Stimulated activated naive CD8-positive, alpha-beta T cell treated with anti-CD3 and anti-CD28 coated beads, Interleukin-15, amount 100 ng/mL, for 72 hours (primary cell): ENCODE data around the gene VPS50.
"Not testable (repeated sequence)": the region's sequence is repeated elsewhere in the genome, so short reads cannot be mapped to it uniquely, and the experiment has no call there.

Experiments
- ATAC-seq: fragments of 150-1000 bp; cut with Tn5 transposase; 2 replicates; pipeline ENCODE4 v1.10.0; 2021; ENCODE audit warnings: mild to moderate bottlenecking, moderate library complexity
- DNase-seq, 2 donors: peaks; one replicate each; pipeline ENCODE4 v3.0.0; 2021 to 2022
- H3K27ac Mint-ChIP-seq, 2 donors: one replicate each; pipeline ENCODE4 v1.8.0; 2022; ENCODE audit warnings: mild to moderate bottlenecking in 2 of 2, mixed read lengths in 2 of 2, moderate library complexity in 2 of 2
- H3K27me3 Mint-ChIP-seq: one replicate; pipeline ENCODE4 v1.8.0; 2022; ENCODE audit warnings: mixed read lengths
- H3K4me1 Mint-ChIP-seq: one replicate; pipeline ENCODE4 v1.8.0; 2022; ENCODE audit warnings: mild to moderate bottlenecking, mixed read lengths
- H3K4me3 Mint-ChIP-seq, 2 donors: one replicate each; pipeline ENCODE4 v1.8.0; 2022; ENCODE audit warnings: mild to moderate bottlenecking in 2 of 2, mixed read lengths in 2 of 2, moderate library complexity in 1 of 2
- H3K9me3 Mint-ChIP-seq, 2 donors: one replicate each; pipeline ENCODE4 v1.8.0; 2022; ENCODE audit warnings: mixed read lengths in 2 of 2

The VPS50 gene

DNA sequence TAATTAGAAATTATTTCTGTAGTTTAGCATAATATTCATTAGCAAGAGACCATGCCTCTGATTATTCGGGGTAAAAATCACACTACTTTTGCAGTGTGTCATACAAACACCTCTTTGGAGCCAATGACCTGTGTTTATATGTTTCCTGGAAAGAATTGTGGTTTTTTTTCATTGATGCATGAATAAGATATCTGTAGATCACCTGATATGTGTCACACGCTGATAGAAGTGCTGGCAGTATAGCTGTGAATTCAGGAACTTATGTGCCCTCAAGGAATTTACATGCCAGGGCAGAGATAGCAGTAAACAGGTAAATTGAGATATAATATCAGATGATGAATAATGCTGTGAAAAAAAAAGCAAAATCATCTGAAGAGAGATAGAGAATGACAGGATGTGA, 118.2 kb downstream of the VPS50 start:
- H3K27ac Mint-ChIP-seq, result no peak overlapping the region
- DNase-seq (no peak), ATAC-seq (no peak)
- no peaks in the 10 kb centered on the region for H3K27me3 Mint-ChIP-seq
- H3K9me3 Mint-ChIP-seq, result no peaks in the 10 kb centered on the region
- no peak overlapping the region for H3K4me3 Mint-ChIP-seq
- no peaks in the 10 kb centered on the region for H3K4me1 Mint-ChIP-seq

DNA sequence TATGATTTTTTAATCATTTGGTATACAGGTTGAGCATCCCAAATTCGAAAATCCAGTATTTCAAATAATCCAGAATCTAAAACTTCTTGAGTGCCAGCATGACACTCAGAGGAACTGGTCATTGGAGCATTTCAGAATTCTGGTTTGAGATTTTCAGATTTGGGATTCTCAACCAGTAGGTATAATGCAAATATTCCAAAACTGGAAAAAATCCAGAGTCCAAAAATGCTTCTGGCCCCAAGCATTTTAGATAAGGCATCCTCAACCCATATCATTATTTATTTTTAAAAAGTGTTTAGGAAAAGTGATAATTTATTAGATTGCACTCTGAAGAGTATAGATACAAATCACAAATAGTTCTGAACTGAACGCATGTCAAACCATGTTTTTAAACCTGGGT, 120.7 kb downstream of the VPS50 start:
- ATAC-seq (no peak), DNase-seq (no peak)
- Mint-ChIP-seq H3K4me3 (no peak overlapping the region), H3K27ac (no peak overlapping the region), H3K27me3 (no peaks in the 10 kb centered on the region), H3K9me3 (no peaks in the 10 kb centered on the region), H3K4me1 (no peaks in the 10 kb centered on the region)

DNA sequence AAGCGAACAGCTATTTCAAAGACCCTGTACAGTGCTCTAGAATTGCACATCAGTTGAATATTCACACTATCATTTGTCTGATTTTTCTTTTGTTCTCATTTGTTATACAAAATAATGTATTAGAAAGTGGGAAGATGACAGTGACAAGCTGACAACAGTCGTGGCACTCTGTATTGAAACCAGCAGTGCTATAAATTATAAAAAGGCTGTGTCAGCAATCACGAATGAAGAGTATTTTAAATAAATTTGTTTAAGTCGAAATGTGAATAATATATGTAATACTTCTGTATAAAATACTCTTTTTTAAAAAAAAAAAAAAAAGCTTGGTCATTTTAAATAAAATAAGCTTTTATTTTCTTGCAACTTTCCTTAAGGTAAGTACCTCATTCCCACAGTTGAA, 122.6 kb downstream of the VPS50 start:
- H3K4me3 Mint-ChIP-seq, result no peak overlapping the region
- DNase-seq (no peak), ATAC-seq (no peak)
- H3K27me3 Mint-ChIP-seq, result no peaks in the 10 kb centered on the region
- H3K27ac Mint-ChIP-seq, result no peak overlapping the region
- no peaks in the 10 kb centered on the region for H3K9me3 Mint-ChIP-seq
- no peaks in the 10 kb centered on the region for H3K4me1 Mint-ChIP-seq

DNA sequence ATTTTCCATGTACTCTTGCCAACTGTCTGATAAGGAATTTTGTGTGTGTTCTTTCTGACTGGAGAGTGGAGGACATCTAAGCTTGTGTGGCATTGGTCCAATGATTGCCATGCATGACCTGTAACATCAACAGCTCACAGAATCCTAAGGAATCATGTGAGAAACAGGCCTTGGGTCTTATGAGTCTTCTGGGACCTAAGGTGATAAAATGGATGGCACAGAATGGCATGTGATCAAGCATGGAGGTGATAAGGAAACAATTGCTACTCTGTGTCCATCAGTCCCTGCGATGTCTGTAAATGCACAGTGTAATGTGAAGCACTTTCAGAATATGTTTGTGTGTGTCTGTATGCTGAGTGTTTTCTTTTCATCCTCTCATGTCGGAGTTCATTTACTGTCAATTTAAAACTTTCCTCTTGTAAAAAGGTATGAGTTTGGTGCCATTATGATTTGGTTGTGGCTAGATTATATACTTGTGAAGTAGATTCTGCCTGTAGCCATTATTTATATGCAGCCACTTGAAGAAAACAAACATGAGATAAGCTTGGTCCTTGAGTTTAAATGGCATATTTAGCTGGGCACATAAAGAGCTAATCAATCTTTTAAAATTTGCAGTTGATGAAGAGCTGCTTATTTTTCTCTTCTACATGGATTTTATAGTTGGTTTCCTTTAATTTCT, 127.5 kb downstream of the VPS50 start:
- ATAC-seq (no peak), DNase-seq (no peak)
- Mint-ChIP-seq H3K27me3 (no peaks in the 10 kb centered on the region), H3K9me3 (no peaks in the 10 kb centered on the region), H3K4me1 (no peaks in the 10 kb centered on the region), H3K27ac (no peak overlapping the region), H3K4me3 (no peak overlapping the region)

DNA sequence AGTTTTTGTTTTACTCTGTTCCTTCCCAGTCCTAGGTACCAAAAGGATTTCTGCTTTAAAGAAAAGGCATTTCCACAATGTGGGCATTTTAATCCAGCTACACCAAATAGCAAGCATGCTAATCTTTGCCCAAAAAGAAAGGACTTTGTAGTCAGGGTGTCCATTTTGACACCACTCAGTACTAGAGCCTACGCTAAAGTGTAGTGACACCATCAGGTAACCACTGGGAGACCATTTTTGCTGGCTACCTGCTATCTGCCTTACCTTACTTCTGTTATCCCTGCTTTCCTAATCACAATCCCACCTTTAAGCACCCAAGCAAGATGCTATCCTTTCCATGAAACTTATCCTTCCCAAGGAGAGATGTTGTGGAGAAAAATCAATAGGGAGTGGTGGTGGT, 129.7 kb downstream of the VPS50 start:
- no peaks in the 10 kb centered on the region for H3K27me3 Mint-ChIP-seq
- no peak overlapping the region for H3K4me3 Mint-ChIP-seq
- H3K27ac Mint-ChIP-seq, result no peak overlapping the region
- no peak for ATAC-seq
- no peaks in the 10 kb centered on the region for H3K9me3 Mint-ChIP-seq
- H3K4me1 Mint-ChIP-seq, result no peaks in the 10 kb centered on the region
- DNase-seq, result no peak

DNA sequence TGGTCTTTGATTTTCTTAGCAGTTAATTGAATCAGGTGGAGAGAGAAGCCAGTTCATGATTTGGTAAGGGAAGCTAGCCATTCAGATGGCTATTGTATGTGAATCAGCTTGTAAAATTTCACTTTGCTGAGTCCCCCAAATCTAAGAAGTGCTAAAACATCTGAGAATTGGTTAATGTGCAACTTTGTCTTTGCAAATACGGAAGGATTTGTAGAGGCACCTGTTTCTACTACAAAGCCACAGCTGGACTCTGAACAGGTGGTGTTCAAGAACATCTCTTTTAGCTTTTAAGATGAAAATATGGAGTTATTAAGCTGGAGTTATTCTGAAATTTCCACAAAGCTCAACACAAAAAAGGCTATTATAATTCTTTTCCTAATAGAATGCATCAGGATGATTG, 132.6 kb downstream of the VPS50 start:
- H3K27me3 Mint-ChIP-seq, result no peaks in the 10 kb centered on the region
- no peak for ATAC-seq
- DNase-seq, result no peak
- no peak overlapping the region for H3K27ac Mint-ChIP-seq
- H3K4me3 Mint-ChIP-seq, result no peak overlapping the region
- peaks cover 5 to 7% of the 10 kb centered on the region in 2 donors for H3K9me3 Mint-ChIP-seq
- no peaks in the 10 kb centered on the region for H3K4me1 Mint-ChIP-seq

DNA sequence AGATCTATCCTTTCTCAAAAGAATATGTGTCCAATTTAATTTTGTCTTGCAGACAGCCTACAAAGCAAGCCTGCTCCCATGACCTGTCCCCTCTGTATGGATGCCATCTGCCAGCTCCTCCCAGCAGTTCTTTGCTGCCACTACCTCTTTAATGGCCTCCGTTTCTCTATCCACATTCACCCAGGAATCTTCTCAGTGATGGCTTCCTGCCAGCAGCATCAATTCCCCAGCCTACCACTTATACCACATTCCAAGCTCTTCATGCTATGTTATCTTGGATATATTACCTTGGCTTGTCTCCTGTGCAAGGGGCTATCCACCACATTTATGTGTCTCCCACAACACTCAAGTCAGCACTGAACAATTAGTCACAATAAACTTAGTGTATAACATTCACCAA, 133.2 kb downstream of the VPS50 start:
- Mint-ChIP-seq H3K27ac (peak overlapping the region in 1 of 2 donors; percentile 72), H3K9me3 (peaks cover 5 to 7% of the 10 kb centered on the region in 2 donors), H3K4me3 (no peak overlapping the region), H3K4me1 (no peaks in the 10 kb centered on the region), H3K27me3 (no peaks in the 10 kb centered on the region)
- no peak for DNase-seq
- ATAC-seq, result no peak

DNA sequence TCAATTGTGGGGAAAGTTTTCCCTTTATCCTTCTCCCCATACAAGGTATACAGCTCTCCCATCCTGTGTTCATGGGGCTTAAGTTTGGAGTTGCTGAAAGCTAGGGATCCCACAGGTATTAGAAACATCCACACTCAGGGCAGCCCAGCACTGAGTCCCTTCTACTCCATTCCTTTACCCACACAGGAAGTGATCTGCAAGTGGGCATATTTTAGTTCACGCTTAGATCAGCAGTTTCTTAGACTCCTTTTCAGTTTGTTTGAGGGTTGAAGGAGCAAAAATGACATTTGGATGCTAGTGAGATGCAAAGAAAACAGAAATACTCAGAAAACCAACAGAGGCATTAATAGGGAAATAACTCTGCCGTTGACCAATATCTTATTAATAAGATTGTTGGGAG, 134.7 kb downstream of the VPS50 start:
- ATAC-seq (no peak), DNase-seq (no peak)
- Mint-ChIP-seq H3K4me3 (no peak overlapping the region), H3K27ac (peak overlapping the region in 1 of 2 donors; percentile 42), H3K9me3 (peaks cover 5 to 7% of the 10 kb centered on the region in 2 donors), H3K27me3 (peaks cover 5% of the 10 kb centered on the region), H3K4me1 (no peaks in the 10 kb centered on the region)

DNA sequence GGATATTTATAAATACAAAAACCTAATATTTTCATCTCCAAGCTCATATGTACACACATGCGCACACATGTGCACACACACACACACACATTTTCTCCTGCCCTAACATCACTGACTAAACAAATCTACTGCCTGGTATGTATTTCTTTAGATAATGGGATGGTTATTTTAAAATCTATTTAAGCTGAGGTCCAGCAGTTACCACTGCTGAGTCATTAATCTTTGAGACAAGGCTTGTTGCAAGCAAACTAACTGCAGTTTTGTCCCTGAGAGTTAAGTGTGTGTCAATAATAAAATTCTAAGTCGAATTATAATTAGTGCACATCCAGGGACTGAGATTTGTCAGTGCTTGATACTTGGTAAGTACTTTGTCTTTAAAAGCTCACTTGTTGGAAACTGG, 135.1 kb downstream of the VPS50 start:
- Mint-ChIP-seq H3K4me3 (no peak overlapping the region), H3K9me3 (peaks cover 5 to 7% of the 10 kb centered on the region in 2 donors), H3K4me1 (no peaks in the 10 kb centered on the region), H3K27ac (no peak overlapping the region), H3K27me3 (peaks cover 8% of the 10 kb centered on the region)
- DNase-seq, result no peak
- ATAC-seq, result no peak

DNA sequence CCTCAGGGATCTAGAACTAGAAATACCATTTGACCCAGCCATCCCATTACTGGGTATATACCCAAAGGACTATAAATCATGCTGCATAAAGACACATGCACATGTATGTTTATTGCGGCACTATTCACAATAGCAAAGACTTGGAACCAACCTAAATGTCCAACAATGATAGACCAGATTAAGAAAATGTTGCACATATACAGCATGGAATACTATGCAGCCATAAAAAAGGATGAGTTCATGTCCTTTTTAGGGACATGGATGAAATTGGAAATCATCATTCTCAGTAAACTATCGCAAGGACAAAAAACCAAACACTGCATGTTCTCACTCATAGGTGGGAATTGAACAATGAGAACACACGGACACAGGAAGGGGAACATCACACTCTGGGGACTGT, 138.8 kb downstream of the VPS50 start:
- not testable (repeated sequence) for ATAC-seq, H3K27ac Mint-ChIP-seq

DNA sequence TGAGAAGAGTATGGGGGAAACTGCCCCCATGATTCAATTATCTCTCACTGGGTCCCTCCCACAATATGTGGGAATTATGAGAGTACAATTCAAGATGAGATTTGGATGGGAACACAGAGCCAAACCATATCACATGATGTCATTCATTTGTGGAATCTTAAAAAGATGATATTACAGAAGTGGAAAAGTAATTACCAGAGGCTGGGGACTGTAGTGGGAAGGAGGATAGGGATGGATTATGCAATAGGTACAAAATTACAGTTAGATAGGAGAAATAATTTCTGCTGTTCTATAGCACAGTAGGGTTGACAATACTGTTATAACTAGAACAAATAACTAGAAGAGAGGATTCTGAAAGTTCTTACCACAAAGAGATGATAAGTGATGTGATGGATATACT, 141.4 kb downstream of the VPS50 start:
- no peak overlapping the region for H3K4me3 Mint-ChIP-seq

More for the DNA sequence above, 138.8 kb downstream of the VPS50 start:
- DNase-seq, H3K4me3 Mint-ChIP-seq, H3K4me1 Mint-ChIP-seq, H3K9me3 Mint-ChIP-seq: not testable (repeated sequence)
- H3K27me3 Mint-ChIP-seq, result peaks cover 19% of the 10 kb centered on the region

DNA sequence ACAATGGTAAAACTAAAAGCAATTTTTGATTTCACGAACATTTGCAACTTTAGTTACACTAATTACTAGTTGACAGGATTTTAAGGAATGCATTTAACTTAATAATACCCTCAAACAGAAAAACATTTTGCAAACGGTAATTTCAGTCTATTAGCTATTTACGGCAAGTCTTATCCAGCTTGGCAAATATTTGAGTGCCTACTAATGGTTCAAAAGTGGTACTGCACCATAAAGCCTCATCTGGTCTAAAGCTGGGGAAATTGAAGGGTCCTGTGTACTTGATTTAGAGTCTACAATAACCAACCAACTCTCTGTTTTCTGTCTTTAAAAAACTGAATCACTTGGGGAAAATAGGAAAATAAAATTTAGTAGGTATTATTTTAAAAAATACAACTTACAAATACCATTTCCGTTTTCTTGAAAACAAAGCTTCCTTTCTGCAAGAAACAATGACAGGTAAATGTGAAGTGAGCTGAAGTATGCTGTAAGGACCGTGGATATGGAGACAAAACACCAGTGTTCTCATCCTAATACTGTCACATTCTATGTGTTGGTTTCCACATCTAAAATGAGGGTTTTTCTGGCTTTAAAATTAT, 142.3 kb downstream of the VPS50 start:
- DNase-seq (no peak), ATAC-seq (no peak)

More for the DNA sequence above, 141.4 kb downstream of the VPS50 start:
- Mint-ChIP-seq H3K4me1 (peaks cover 8% of the 10 kb centered on the region), H3K9me3 (peaks cover 5 to 7% of the 10 kb centered on the region in 2 donors), H3K27ac (no peak overlapping the region), H3K27me3 (peaks cover 30% of the 10 kb centered on the region)
- DNase-seq, result no peak
- no peak for ATAC-seq

DNA sequence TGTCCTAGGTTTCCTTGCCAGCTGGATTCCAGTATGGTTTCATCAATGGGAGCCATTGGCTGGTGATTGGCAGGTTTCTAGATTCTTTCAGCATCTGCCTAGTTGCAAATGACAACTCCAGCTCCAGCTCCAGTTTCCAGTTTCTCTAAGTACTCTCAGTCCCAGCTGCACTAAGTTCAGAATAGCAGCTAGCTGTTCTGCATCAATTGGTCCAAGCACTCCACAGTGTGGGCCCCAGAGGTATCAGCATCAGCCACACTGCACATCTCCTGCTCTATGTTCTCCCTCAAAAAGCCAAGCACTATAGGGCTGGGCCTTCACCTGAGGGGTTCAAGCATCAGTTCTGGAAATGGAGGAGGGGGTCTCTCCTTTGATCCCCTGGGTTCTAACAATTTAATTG, 143.4 kb downstream of the VPS50 start:
- ATAC-seq (peak; percentile 31), DNase-seq (no peak)
- Mint-ChIP-seq H3K4me3 (no peak overlapping the region), H3K9me3 (no peaks in the 10 kb centered on the region), H3K27ac (no peak overlapping the region), H3K27me3 (peaks cover 30% of the 10 kb centered on the region), H3K4me1 (peaks cover 8% of the 10 kb centered on the region)

More for the DNA sequence above, 142.3 kb downstream of the VPS50 start:
- Mint-ChIP-seq H3K4me1 (peaks cover 8% of the 10 kb centered on the region), H3K27ac (no peak overlapping the region), H3K4me3 (no peak overlapping the region), H3K9me3 (peaks cover 0 to 1% of the 10 kb centered on the region in 2 donors), H3K27me3 (peaks cover 30% of the 10 kb centered on the region)

DNA sequence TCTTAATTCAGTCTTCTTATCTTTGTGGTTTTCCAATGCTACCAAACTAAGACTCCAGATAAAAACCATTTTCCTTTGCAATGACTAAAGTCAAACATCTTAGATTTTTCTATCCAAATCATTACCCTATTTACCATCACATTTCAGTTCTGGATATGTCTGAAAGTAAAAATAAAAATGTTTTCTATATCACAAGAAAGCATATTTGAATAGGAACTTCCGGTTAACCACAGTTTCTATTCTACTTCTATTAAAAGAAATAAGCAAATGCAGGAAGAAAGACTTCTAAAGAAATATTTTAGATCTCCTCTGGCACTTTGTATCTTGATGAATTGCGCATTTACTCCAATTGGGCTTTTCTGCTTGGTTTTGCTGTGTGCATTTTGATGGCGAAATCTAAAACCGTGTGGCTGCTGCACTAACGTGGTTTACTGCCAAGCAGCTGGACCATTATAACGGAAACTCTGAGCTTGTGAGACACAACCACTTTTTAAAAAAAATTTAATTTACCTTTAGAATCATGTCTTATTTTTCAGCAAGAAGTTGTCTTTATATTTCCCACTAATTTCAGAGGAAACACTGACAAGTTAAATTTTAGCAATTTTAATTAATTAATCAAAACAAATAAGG, 146.1 kb downstream of the VPS50 start:
- H3K4me1 Mint-ChIP-seq, result peaks cover 8% of the 10 kb centered on the region
- H3K4me3 Mint-ChIP-seq, result no peak overlapping the region
- no peaks in the 10 kb centered on the region for H3K9me3 Mint-ChIP-seq
- DNase-seq, result no peak
- H3K27ac Mint-ChIP-seq, result no peak overlapping the region
- H3K27me3 Mint-ChIP-seq, result peaks cover 18% of the 10 kb centered on the region
- ATAC-seq, result no peak

DNA sequence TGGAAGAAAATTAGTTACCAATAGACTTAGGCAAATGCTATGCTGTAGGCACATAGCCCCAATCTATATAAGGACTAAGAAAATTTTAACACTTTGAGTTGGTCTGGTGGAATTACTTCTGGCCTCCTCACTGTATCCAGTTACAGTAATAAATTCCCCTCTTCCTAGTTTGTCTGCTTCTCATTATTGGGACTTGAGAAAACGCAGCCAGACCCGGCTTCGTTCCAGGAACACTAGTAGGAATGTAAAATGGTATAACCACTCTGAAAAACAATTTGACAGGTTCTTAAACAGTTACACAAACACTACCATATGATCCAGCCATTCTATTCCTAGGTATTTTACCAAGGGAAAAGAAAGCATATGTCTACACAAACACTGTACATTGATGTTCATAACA, 150.2 kb downstream of the VPS50 start:
- peaks cover 3% of the 10 kb centered on the region for H3K4me1 Mint-ChIP-seq
- H3K9me3 Mint-ChIP-seq, result no peaks in the 10 kb centered on the region
- no peak overlapping the region for H3K4me3 Mint-ChIP-seq

DNA sequence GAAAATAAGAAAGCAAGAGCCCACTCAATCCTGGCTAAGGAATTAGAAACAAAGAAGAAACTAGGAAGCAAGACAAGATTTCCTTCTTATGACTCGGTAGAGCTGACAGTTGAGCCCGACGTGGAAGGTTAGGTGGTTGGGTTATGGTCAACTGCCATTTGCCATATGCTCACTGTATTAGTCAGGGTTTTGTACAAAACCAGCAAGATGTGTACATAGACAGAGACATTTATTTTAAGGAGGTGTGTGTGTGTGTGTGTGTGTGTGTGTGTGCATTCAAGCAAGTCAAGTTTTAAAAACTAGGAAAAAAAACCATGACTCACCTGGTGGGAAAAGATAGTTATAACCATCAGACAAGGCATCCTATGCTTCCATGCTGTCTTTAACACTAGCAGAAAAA, 158.5 kb downstream of the VPS50 start:
- Mint-ChIP-seq H3K9me3 (no peaks in the 10 kb centered on the region), H3K27ac (no peak overlapping the region), H3K4me3 (no peak overlapping the region), H3K27me3 (no peaks in the 10 kb centered on the region), H3K4me1 (no peaks in the 10 kb centered on the region)
- no peak for DNase-seq
- ATAC-seq, result no peak

More for the DNA sequence above, 150.2 kb downstream of the VPS50 start:
- ATAC-seq (no peak), DNase-seq (no peak)
- Mint-ChIP-seq H3K27ac (no peak overlapping the region), H3K27me3 (peaks cover 10% of the 10 kb centered on the region)
